K562 treated with DMSO at 1 percent for 48 hours (cell line): ENCODE results near the gene HOXA5. TPM values are rescaled to one million over a fixed set of nuclear protein-coding genes. Genes with fewer than 3 reads are reported as not detected.

ENCODE experiments used
- total RNA-seq: library from RNA; unstranded; fragments of 300-600 nt; gene quantifications from 2 replicates; pipeline ENCODE4 v1.2.3, GENCODE V29; 2022; ENCODE audit warnings: low replicate concordance; ENCODE audit errors: extremely low read depth

The HOXA5 gene
- total RNA-seq, 1 experiment from 2014 or later, result not detected

Other genes starting within 250 kb of the HOXA5 start
- not detected in 2 replicates for gene HOXA1, start 47.7 kb downstream of the HOXA5 start, total RNA-seq
- gene HOXA2, start 41.0 kb downstream of the HOXA5 start, total RNA-seq, result not detected in 2 replicates
- not detected in 2 replicates for gene HOXA4, start 12.9 kb downstream of the HOXA5 start, total RNA-seq
- not detected in 2 replicates for gene HOXA6, start 4.1 kb upstream of the HOXA5 start, total RNA-seq
- gene HOXA3, start 8.9 kb upstream of the HOXA5 start, total RNA-seq, result not detected in 2 replicates
- not detected in 2 replicates for gene HOXA7, start 13.0 kb upstream of the HOXA5 start, total RNA-seq
- gene HOXA9, start 21.9 kb upstream of the HOXA5 start, total RNA-seq, result not detected in 2 replicates
- gene HOXA10, start 30.6 kb upstream of the HOXA5 start, total RNA-seq, result not detected in 2 replicates
- not detected in 2 replicates for gene HOXA11, start 41.6 kb upstream of the HOXA5 start, total RNA-seq
- gene HOXA13, start 56.4 kb upstream of the HOXA5 start, total RNA-seq, result not detected in 2 replicates
- gene EVX1, start 99.1 kb upstream of the HOXA5 start, total RNA-seq, result not detected in 2 replicates